D721Med (cell line): ENCODE results near the gene AKAP14.

Source experiments
- DNase-seq: peaks from one replicate; pipeline ENCODE4 v3.0.0; 2011; ENCODE audit warnings: low spot score; ENCODE audit not compliant: insufficient read length
- FAIRE-seq: peaks from 2 replicates; lab custom pipeline; 2011; peaks lifted over from hg19 to GRCh38; lab: Jason Lieb, UNC
- CTCF ChIP-seq: IDR thresholded peaks from 2 replicates; pipeline ENCODE4 v1.5.1; 2012; ENCODE audit warnings: mild to moderate bottlenecking, control low read depth; ENCODE audit not compliant: insufficient read depth; ENCODE audit errors: missing control alignments

The AKAP14 gene

GRCh38 chrX:119895843-119896326 lies at the start of gene AKAP14:
AKAP14 (plus strand) TSS chrX:119895893; CDS start chrX:119903224, 7,331 bp downstream.
- DNase-seq (no peak), FAIRE-seq (peak; percentile 79)
- TF ChIP-seq CTCF: no peak

- FAIRE-seq: no peak
- TF ChIP-seq CTCF: no peak
- peak; percentile 48 for DNase-seq
Measured at GRCh38 chrX:119852382-119853353, 43.0 kb upstream of the AKAP14 start, which contains the start of gene UPF3B. UPF3B (minus strand) TSS chrX:119852963; CDS start chrX:119852928, 35 bp downstream.

GRCh38 chrX:119853444-119853843 lies 42.2 kb upstream of the AKAP14 start:
- TF ChIP-seq CTCF: no peak
- FAIRE-seq: no peak
- DNase-seq: no peak

GRCh38 chrX:119870626-119871131 lies 25.0 kb upstream of the AKAP14 start:
- TF ChIP-seq CTCF: no peak
- no peak for DNase-seq
- FAIRE-seq: no peak

- no peak for TF ChIP-seq CTCF
- DNase-seq (no peak), FAIRE-seq (no peak)
Measured at GRCh38 chrX:119871245-119871598, 24.5 kb upstream of the AKAP14 start.

GRCh38 chrX:119871599-119872395 lies 23.9 kb upstream of the AKAP14 start, which contains the start of the genes NDUFA1 and RNF113A:
NDUFA1 (plus strand) TSS chrX:119871832; CDS start chrX:119871912, 80 bp downstream.
RNF113A (minus strand) TSS chrX:119871733; CDS start chrX:119871613, 120 bp downstream.
- no peak for TF ChIP-seq CTCF
- FAIRE-seq (no peak), DNase-seq (peak; percentile 48)
